MCF 10A (cell line): ENCODE data around the gene FGF1. TPM values are rescaled to one million over a fixed set of nuclear protein-coding genes. Genes with fewer than 3 reads are reported as not detected.

ENCODE experiments used
- BruUV-seq: library from RNA; stranded (reverse); fragments of 400-500 nt; replicated peaks from 2 replicates; lab custom pipeline; 2021; lab: Mats Ljungman, UMichigan
- CTCF ChIA-PET: fragments of 300-600 bp; sonication (Branson Sonifier 250); formaldehyde crosslinking; extraction: SDS; loops from one replicate; lab custom pipeline; 2021; ENCODE audit warnings: antibody characterized with exemption, inconsistent platforms; lab: Yijun Ruan, JAX
- POLR2A ChIA-PET: fragments of 300-600, 350-650 bp; sonication (Branson Sonifier 250); formaldehyde crosslinking; extraction: SDS; loops from one replicate; lab custom pipeline; 2020; ENCODE audit warnings: antibody characterized with exemption, inconsistent platforms; lab: Yijun Ruan, JAX
- DNase-seq: peaks from one replicate; pipeline ENCODE4 v3.0.0-alpha.2; 2018; ENCODE audit not compliant: unreplicated experiment
- H3K27ac Mint-ChIP-seq: one replicate; pipeline ENCODE4 v1.8.0; 2022; ENCODE audit warnings: mild to moderate bottlenecking, low read depth, mixed read lengths; ENCODE audit not compliant: unreplicated experiment
- H3K27me3 Mint-ChIP-seq: one replicate; pipeline ENCODE4 v1.8.0; 2022; ENCODE audit warnings: mixed read lengths; ENCODE audit not compliant: insufficient read depth, unreplicated experiment
- H3K36me3 Mint-ChIP-seq: one replicate; pipeline ENCODE4 v1.8.0; 2022; ENCODE audit warnings: mild to moderate bottlenecking, moderate library complexity, mixed read lengths; ENCODE audit not compliant: insufficient read depth, unreplicated experiment
- H3K4me1 Mint-ChIP-seq: one replicate; pipeline ENCODE4 v1.8.0; 2022; ENCODE audit warnings: mixed read lengths; ENCODE audit not compliant: insufficient read depth, unreplicated experiment
- H3K4me3 Mint-ChIP-seq: one replicate; pipeline ENCODE4 v1.8.0; 2022; ENCODE audit warnings: mild to moderate bottlenecking, moderate library complexity, mixed read lengths; ENCODE audit not compliant: unreplicated experiment
- H3K9me3 Mint-ChIP-seq: one replicate; pipeline ENCODE4 v1.8.0; 2022; ENCODE audit warnings: mixed read lengths; ENCODE audit not compliant: unreplicated experiment
- intact Hi-C: fragments of 100-400 bp; cut with micrococcal nuclease; formaldehyde crosslinking; loops from 2 replicates; pipeline ENCODE4 v1.14.1; 2022
- total RNA-seq: library from RNA; stranded (reverse); gene quantifications from 2 replicates; pipeline ENCODE4 v1.2.3, GENCODE V29; 2022
- TF ChIP-seq, protein P1 (sequence below): fragments of 200-600 bp; IDR thresholded peaks from one replicate; pipeline ENCODE4 v1.8.0; 2022; ENCODE audit warnings: antibody characterized with exemption, mild to moderate bottlenecking; ENCODE audit not compliant: unreplicated experiment

FGF1 gene
- total RNA-seq, 1 experiment from 2014 or later, result 0.65 TPM

DNA sequence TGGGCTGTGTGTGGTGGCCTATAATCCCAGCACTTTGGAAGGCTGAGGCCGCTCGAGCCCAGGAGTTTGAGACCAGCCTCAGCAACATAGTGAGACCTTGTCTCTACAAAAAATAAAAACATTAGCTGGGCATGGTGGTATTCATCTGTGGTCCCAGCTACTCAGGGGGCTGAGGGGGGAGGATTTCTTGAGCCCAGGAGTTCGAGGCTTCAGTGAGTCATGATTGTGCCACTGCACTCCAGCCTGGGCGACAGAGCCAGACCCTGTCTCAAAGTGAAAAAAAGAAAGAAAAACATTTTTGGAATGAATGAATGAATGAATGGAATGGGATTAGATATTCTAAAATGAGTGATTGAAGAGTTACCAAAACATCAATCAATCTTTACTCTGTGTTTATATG lies 85.8 kb downstream of the FGF1 start:
- DNase-seq, result no peak
- BruUV-seq, result no TSS peak
- intact Hi-C loops, result no loop called here
- Mint-ChIP-seq H3K27ac (no peak overlapping the region), H3K27me3 (no peaks in the 10 kb centered on the region), H3K9me3 (no peaks in the 10 kb centered on the region), H3K4me3 (no peak overlapping the region), H3K36me3 (no peaks in the 10 kb centered on the region), H3K4me1 (peaks cover 22% of the 10 kb centered on the region)
- TF ChIP-seq, protein P1, sequence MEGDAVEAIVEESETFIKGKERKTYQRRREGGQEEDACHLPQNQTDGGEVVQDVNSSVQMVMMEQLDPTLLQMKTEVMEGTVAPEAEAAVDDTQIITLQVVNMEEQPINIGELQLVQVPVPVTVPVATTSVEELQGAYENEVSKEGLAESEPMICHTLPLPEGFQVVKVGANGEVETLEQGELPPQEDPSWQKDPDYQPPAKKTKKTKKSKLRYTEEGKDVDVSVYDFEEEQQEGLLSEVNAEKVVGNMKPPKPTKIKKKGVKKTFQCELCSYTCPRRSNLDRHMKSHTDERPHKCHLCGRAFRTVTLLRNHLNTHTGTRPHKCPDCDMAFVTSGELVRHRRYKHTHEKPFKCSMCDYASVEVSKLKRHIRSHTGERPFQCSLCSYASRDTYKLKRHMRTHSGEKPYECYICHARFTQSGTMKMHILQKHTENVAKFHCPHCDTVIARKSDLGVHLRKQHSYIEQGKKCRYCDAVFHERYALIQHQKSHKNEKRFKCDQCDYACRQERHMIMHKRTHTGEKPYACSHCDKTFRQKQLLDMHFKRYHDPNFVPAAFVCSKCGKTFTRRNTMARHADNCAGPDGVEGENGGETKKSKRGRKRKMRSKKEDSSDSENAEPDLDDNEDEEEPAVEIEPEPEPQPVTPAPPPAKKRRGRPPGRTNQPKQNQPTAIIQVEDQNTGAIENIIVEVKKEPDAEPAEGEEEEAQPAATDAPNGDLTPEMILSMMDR, result no peak
- CTCF ChIA-PET, result interaction anchor here (0.6 to 6.5 kb wide), 8 partner anchors 10 to 455 kb away, joined by 3 to 44 read pairs (median 8); no protein-coding TSS in a partner anchor
- POLR2A ChIA-PET, result no interaction called here

DNA sequence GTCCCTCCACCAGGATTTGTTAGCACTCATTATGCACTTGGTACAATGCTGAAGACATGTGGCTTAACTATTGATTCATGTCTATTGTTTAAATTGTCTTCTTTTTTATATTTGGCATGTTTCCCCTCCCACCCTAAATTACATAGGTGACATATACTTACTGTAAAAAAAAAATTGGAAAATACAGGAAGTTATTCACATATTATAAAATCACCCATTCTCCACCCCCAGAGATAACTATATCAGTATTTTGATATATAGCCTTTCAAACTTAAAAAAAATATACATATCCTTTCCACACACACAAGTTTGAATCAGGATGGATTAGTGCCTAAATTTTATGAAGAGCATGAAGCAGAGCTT lies 87.6 kb downstream of the FGF1 start:
- ChIA-PET POLR2A (interaction anchor here (0.9 to 1.4 kb wide), 2 partner anchors 17 to 446 kb away, joined by 3 read pairs; no protein-coding TSS in a partner anchor), CTCF (interaction anchor here (0.6 to 6.5 kb wide), 11 partner anchors 9 to 520 kb away, joined by 3 to 44 read pairs (median 4); no protein-coding TSS in a partner anchor)
- Mint-ChIP-seq H3K4me3 (no peak overlapping the region), H3K9me3 (no peaks in the 10 kb centered on the region), H3K36me3 (no peaks in the 10 kb centered on the region), H3K27ac (no peak overlapping the region), H3K27me3 (no peaks in the 10 kb centered on the region), H3K4me1 (peaks cover 22% of the 10 kb centered on the region)
- intact Hi-C loops, result no loop called here
- BruUV-seq, result no TSS peak
- no peak for DNase-seq
- TF ChIP-seq, protein P1, result no peak

DNA sequence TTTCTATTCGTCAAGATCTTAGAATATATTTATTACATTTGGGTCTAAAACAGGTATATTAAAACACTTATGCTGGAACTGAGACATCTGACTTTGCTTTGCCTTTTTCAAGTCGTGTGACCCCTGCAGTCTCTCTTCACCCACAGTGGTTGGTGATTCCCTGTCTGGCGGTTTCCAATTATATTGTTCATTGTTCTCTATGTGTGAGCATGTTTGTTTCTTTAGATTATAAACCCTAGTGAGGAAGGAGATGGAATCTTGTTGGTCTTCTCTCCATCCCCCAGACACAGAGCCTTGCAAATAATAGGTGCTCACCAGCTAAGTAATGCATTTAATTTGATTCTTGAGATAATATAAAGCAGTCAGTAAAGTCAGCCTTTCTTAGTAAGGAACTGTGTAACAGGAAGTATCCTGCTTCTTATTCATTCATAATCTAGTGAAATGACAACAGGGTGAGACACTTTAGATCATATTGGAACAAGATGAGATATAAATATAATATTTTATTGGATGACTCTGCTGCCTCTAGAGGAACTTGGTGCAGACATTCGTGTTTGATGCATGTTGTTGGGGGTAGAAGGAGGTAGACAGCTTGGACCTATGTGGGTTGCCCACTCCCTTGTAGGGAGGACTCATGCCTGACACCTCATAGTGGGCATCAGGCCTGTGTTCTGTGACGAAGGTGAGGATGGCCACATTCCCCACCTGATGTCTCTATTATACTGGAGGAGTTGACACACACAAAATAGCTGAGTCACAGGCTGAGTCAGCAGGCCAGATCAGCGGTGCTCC lies 88.1 kb downstream of the FGF1 start:
- intact Hi-C loops, result no loop called here
- no TSS peak for BruUV-seq
- Mint-ChIP-seq H3K4me3 (no peak overlapping the region), H3K27me3 (no peaks in the 10 kb centered on the region), H3K36me3 (no peaks in the 10 kb centered on the region), H3K4me1 (peaks cover 16% of the 10 kb centered on the region), H3K27ac (no peak overlapping the region), H3K9me3 (no peaks in the 10 kb centered on the region)
- ChIA-PET CTCF (interaction anchor here (0.5 to 6.5 kb wide), 12 partner anchors 9 to 446 kb away, joined by 3 to 44 read pairs (median 4); no protein-coding TSS in a partner anchor), POLR2A (interaction anchor here (1.2 to 1.4 kb wide), 2 partner anchors 12 to 16 kb away, joined by 3 read pairs; no protein-coding TSS in a partner anchor)
- DNase-seq, result peak; percentile 89
- TF ChIP-seq, protein P1, result peak; percentile 20

DNA sequence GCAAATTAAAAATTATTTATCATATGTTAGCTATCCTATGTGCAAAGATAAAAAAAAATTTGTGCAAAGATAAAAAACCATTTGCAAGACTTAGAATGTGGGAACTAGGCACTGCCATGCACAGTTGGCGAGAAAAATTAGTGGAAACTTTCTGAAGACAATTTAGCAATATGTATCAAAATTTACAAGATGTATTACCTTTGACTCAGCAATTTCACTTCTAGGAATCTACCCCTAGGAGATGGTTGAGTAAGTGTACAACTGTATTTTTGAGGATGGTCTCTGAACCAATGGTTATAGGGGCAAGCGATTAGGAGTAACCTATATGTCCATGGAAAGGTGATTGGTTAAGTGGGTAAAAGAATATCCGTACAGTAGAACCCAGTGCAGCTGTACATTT lies 88.9 kb downstream of the FGF1 start:
- Mint-ChIP-seq H3K27ac (no peak overlapping the region), H3K4me3 (no peak overlapping the region), H3K36me3 (no peaks in the 10 kb centered on the region), H3K27me3 (no peaks in the 10 kb centered on the region), H3K9me3 (no peaks in the 10 kb centered on the region), H3K4me1 (peaks cover 12% of the 10 kb centered on the region)
- CTCF ChIA-PET, result interaction anchor here (0.5 to 6.5 kb wide), 9 partner anchors 11 to 445 kb away, joined by 3 to 44 read pairs (median 4); no protein-coding TSS in a partner anchor
- intact Hi-C loops, result no loop called here
- TF ChIP-seq, protein P1, result no peak
- POLR2A ChIA-PET, result interaction anchor here (0.7 to 1.5 kb wide), 3 partner anchors 10 to 435 kb away, joined by 3 read pairs; no protein-coding TSS in a partner anchor
- DNase-seq, result no peak
- no TSS peak for BruUV-seq
